PFSK-1 (cell line): ENCODE results near the gene SRI.

Source experiments
- FOXP2 ChIP-seq: optimal IDR thresholded peaks from 2 replicates; pipeline ENCODE3; 2011; ENCODE audit warnings: borderline replicate concordance, control low read depth, inconsistent platforms; ENCODE audit not compliant: insufficient read depth; ENCODE audit errors: extremely low read length, extremely low read depth
- POLR2AphosphoS5 ChIP-seq: IDR thresholded peaks from 2 replicates; pipeline ENCODE4 v1.6.1; 2012; ENCODE audit warnings: low read depth, mild to moderate bottlenecking, control low read depth, low read length, moderate library complexity
- REST ChIP-seq, 2 experiments: IDR thresholded peaks; 2 replicates each; pipeline versions ENCODE4 v1.6.1 to v1.8.0; 2011 to 2012; ENCODE audit warnings: low read depth in 2 of 2, low read length in 2 of 2, control low read depth in 1 of 2, inconsistent platforms in 1 of 2, mild to moderate bottlenecking in 1 of 2, moderate library complexity in 1 of 2; ENCODE audit not compliant: insufficient read depth in 1 of 2
- SIN3A ChIP-seq: IDR thresholded peaks from 2 replicates; pipeline ENCODE4 v1.6.1; 2012; ENCODE audit warnings: mild to moderate bottlenecking, low read length, moderate library complexity, borderline replicate concordance; ENCODE audit not compliant: insufficient read depth
- TAF1 ChIP-seq: IDR thresholded peaks from 2 replicates; pipeline ENCODE4 v1.6.1; 2012; ENCODE audit warnings: low read length, control low read depth, borderline replicate concordance; ENCODE audit not compliant: insufficient read depth

The SRI gene

GRCh38 chr7:88176190-88176589 lies 43.6 kb downstream of the SRI start:
- TF ChIP-seq POLR2AphosphoS5 (no peak), FOXP2 (no peak), TAF1 (no peak), REST (IDR thresholded peaks at IDR 0.05; ENCODE audit: insufficient read depth in 1 of 2, low read depth in 2 of 2, low read length in 2 of 2) (no peak), SIN3A (no peak)

DNA sequence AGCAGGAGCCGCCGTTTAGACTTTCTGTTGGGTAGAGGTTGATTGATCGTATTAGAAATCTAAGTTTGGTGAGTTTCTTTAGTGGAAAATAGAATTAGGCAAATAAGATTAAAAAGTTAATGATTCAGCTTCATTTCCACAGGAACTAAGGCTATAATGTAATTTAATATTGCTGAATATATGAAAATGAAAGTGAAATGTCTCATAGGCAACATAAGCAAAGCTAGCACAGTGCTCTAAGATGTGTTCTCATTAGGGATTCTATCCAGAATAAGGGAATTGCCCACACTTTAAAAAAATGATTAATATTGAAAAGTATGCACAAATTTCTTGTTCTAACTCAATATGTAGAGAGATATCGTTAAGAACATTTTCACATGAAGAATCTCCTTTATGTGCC lies 47.0 kb downstream of the SRI start:
- no peak for TF ChIP-seq POLR2AphosphoS5
- TF ChIP-seq FOXP2: no peak

GRCh38 chr7:88169717-88170320 lies 50.0 kb downstream of the SRI start:
- no peak for TF ChIP-seq FOXP2
- no peak for TF ChIP-seq SIN3A
- no peak for TF ChIP-seq TAF1
- TF ChIP-seq POLR2AphosphoS5: no peak
- TF ChIP-seq REST (IDR thresholded peaks at IDR 0.05; ENCODE audit: insufficient read depth in 1 of 2, low read depth in 2 of 2, low read length in 2 of 2): no peak

DNA sequence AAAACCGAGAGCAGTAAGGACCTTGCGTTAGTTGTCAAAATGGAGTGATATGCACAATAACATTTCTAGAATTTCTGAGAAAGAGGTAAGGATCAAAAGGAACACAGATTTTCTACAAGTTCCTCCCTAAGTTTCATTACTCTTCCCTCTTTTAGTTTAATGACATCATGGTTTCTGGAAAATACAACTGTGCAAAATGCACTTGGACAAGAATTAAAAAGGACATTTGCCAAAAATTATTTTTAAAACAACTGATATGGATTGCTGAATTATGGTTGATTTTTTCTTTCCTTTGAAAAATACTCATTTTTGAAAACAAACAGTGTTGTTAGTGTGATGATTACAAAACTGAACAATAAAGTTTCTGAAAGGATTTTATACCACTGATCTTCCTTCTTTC lies 52.1 kb downstream of the SRI start:
- TF ChIP-seq FOXP2: no peak
- TF ChIP-seq REST (IDR thresholded peaks at IDR 0.05; ENCODE audit: insufficient read depth in 1 of 2, low read depth in 2 of 2, low read length in 2 of 2): no peak
- no peak for TF ChIP-seq POLR2AphosphoS5
- TF ChIP-seq TAF1: no peak
- no peak for TF ChIP-seq SIN3A

DNA sequence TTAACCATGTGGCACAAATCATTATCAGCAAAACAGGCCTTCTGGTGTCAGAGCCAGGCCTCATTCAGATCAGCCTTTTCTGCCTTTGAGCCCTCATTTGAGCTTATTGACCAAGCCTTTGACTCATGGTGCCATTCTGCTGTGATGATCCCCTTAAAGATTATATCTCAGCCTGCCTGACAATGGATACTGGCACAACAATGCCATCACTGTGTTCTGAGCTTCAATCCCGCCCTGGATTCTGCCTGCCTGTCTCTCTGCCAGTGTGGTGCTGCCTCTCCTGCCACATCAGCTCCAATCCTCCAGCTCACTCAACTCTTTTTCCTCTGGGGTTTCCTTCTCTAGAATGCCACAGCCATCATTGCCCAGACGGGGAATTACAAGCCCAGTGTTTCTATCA lies 52.6 kb downstream of the SRI start:
- TF ChIP-seq SIN3A (no peak), REST (IDR thresholded peaks at IDR 0.05; ENCODE audit: insufficient read depth in 1 of 2, low read depth in 2 of 2, low read length in 2 of 2) (no peak), FOXP2 (no peak), TAF1 (no peak), POLR2AphosphoS5 (no peak)
